GM19238 (cell line): ENCODE data around the gene SYNE3.

Experiments
- DNase-seq: peaks from one replicate; pipeline ENCODE4 v3.0.0; 2011; ENCODE audit warnings: low spot score; ENCODE audit not compliant: insufficient read length

The SYNE3 gene

DNA sequence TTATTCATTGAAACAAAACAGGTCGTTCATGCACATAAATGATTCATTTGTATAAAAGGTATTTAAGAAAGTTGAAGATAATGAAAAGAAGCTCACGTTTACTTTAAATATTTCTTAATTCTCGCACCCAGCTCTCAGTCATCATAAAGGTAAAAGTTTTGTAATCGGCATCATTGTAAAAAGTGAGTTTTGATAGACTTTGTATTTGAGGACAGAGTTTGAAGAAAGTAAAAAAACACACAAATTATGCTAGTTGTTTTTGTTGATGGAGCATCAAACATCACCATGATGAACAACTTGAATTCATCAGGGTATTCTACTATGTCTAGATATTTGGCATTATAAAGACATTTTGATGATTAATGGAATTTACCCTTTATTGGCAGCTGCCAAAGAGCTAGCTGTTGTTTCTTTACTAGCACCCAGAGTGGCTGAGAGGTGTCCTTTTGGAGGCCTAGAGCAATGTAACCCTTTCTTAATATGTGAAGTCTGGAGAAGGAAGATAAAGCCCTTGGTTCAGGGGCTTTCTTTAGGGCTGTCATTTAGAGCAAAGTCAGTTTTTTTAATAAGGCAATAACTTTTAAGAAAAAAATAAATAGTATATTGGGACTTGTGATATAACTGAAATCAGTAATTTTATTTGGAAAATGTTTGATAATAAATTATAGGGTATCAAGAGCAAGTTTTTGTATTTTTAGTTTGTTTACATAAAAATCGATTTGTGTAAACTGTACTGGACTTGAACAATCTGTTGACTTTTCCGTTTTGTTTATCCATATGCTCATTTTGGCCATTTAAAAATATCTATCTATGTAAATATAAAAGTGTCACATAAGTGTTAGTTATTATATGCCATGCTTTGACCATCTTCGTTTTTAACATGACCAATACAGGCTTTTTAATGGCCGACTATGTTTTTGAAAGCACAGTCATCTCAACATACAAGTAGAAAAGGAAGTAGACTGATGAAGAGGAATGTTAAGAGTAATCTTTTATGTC, 25.8 kb upstream of the SYNE3 start:
- DNase-seq = no peak

DNA sequence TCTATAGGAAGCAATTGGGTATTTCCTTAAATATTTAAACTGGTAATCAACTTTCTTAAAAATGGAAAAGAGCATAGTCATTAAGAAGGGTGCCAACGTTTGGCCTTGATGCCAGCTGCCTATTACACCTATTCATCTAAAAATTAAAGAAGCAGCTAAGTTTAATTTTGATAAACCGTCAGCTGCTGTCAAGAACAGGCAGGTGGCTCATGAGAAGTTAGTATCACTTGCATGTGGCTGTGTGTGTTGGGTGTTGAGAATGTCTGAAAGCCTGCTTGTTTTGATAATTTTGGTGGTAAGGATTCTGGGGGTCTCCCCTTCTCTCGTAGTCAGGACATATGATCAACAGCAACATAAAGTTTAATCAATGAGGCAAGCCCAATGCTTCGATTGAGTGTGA, 24.9 kb upstream of the SYNE3 start:
- no peak for DNase-seq

DNA sequence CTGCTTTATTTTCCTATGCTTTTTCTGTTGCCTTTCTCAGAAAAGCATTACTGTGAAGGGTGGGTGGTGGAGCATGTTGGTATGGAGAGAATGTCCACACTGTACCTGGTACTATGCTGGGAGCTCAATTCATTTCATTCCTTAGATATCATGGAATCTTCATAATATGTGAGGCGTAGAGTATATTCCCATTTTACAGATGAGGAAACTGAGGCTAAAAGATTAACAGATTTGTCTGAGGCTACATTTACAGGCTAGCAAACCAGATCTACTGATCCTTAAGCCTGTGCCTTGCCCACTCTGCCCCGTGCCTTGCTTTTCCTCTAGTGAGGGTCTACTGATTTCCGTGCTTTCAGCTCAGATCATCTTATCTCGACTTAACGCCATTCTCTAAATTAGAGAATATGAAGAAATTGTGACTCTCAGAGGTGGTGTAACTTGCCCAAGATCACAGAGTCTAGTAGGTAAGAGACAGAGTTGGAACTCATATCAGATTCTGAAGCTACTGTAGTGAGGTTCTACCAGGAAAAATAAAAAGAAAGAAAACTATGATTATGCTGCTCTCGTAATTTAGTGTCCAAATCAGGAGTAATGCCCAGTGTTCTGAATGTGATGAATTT, 23.9 kb upstream of the SYNE3 start:
- DNase-seq = no peak

GRCh38 chr14:95538801-95539509, 22.5 kb upstream of the SYNE3 start:
- no peak for DNase-seq

DNA sequence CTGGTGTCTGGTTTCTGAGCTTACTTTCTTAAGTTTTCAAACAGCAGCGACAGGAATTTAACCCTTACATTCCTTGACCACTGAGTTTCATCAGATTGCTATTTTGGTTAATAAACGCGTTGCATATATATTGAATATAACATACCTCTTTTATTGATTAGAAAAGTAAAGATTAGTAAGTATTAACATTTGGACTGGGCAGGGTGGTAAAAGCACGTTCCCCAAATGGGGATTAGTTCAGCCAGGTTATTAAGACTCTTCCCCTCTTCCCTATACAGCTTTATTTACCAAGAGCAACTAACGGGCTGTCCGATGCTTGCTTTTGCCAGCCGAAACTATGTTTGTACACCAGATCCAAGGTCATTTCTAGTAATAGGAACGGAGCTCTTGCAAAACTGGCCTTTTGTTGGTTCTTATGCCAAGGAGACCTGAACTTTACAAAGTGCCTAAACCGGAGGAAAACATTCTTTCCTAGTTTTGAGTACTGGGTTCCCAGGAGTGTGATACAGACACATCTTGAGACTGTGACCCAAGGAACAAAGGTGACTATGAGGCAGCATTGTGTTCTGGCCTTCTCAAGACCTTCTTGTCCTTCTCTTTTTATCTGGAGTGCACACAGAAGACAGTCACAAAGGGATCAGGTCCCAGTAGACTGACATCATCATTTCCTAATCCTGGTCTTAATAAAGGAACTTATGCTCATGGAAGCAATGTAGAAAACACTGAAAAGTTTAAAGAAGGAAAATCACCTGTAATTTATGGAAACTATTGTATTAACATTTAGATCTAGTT, 21.0 kb upstream of the SYNE3 start:
- DNase-seq = no peak

DNA sequence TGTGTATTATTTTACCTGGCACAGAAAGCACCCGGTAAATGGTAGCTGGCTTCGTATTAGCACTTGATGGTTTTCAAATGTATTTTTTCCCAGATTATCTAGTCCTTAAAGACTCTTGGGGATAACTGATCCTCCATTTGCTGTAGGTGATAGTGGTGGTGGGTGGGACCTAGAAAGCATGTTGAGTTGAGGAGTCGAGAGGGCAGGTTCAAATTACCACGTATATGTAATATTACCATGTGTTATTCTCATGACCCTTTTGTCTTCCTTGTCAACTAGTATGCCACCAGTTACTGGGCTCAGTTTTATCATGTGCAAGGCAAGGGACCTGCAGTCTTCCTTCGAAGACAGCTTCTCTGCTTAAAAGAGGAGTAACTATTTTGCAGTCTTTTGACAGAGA, 20.2 kb upstream of the SYNE3 start:
- no peak for DNase-seq

- no peak for DNase-seq
Observed at GRCh38 chr14:95536036-95536593, 19.7 kb upstream of the SYNE3 start.

DNA sequence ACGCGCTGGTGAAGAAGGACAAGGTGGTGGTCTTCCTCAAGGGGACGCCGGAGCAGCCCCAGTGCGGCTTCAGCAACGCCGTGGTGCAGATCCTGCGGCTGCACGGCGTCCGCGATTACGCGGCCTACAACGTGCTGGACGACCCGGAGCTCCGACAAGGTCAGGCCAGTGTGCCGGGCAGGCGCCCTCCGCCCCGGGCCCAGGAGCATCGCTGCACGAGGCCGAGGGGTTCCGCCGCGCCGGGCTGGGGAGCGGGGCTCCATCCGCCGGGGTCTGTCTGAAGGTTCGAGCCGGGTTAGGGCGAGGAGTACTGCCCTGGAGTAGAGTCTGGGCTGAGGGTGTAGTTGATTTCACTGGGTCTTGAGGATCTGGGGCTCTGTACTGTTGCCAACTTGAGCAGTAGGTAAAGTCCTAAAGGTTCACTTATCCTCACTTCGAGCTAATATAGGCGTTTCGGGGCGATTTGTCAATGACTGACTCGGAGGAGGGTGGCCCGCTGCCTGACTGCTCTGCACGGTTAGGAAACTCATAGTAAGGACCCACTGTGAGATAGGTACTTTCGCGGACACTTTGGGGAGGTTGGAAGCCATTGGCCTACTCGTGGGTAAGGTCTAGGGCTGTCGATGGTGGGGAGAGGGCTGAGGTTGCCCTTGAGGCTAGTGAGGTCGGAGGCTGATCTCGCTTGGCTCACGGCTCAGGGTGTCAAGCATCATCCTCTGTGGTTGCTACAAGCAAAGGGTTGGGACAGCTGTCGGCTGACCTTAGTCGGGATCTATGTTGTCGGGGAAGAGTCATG, 19.0 kb upstream of the SYNE3 start:
- no peak for DNase-seq

DNA sequence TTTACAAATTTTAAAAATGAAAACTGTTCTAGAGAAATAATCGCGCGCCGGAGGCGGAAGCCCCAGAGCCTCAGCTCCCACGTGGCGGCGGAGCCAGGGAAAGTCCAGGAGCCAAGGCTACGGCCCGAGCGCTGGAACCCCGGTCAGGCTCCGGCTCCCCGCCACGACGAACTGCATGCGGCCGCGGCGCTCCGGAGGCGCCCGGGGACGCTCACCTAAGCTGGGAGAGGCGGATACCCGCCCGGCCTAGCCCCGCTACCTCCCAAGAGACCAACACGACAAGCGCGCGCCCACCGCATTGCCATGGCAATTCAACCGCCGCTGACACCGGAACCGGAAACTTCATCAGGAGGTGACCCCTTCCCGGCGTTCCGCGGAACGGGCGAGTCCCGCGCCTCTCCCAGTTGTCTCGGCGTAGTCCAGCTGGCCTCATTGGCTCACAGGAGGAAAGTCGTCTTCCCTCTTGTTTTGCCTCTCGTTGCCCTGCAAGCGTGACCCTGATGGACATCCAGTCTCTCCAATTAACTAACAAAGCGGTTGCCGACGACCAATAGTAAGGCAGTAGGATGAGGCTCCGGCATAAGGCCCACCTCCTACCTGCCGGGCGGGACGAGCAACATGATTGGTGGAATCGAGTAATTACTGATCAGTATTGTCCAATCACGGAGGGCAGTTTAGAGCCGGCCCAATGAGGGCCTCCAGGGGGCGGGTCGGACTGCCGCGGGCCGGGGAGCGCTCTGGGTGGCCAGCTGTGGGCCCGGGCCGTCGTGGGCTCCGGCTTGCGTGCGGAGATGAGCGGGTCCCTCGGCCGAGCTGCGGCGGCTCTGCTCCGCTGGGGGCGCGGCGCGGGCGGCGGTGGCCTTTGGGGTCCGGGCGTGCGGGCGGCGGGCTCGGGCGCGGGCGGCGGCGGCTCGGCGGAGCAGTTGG, 18.1 kb upstream of the SYNE3 start, which contains the start of gene GLRX5:
GLRX5 (plus strand) TSS at position 752 of the 927 bp plus-strand sequence; CDS start at position 792, 40 bp downstream.
- DNase-seq = peak; percentile 96

- no peak for DNase-seq
Observed at GRCh38 chr14:95533822-95534221, 17.4 kb upstream of the SYNE3 start.

GRCh38 chr14:95533391-95533821, 17.0 kb upstream of the SYNE3 start:
- DNase-seq = no peak

DNA sequence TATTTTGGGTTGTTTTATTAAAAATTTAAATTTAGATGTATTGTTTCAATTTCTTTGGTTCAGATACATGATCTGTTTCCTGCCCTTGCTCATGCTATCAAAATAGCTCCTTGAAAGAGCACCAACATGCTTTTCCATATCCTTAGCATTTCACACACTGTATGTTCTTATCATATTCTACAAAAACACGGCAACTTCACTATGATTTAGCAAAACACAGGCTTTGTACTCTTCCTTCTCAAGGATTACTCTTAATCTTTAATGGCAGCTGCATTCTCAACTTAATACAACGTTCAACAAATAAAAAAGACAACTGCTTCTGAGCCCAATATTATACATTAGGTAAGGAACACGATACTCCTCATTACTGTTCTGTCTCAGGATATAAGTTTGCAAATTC, 15.5 kb upstream of the SYNE3 start:
- no peak for DNase-seq

DNA sequence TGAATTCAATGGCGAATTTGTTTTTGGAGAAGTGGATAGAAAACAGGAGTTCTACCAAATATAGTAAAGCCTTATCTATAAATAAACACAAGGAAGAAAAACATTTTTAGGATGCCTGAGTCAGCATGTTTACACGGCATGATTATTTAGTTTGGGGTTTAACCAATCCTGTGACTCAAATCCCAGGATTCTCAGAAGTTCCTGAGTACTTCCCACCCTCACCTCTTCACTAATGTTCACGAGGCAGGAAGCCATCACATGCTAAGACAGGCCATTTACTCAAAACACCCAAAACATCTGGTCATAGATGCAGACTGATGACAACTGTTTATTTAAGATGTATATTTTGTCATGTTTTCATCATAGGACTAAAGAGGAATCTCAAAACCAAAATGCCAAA, 15.0 kb upstream of the SYNE3 start:
- no peak for DNase-seq

DNA sequence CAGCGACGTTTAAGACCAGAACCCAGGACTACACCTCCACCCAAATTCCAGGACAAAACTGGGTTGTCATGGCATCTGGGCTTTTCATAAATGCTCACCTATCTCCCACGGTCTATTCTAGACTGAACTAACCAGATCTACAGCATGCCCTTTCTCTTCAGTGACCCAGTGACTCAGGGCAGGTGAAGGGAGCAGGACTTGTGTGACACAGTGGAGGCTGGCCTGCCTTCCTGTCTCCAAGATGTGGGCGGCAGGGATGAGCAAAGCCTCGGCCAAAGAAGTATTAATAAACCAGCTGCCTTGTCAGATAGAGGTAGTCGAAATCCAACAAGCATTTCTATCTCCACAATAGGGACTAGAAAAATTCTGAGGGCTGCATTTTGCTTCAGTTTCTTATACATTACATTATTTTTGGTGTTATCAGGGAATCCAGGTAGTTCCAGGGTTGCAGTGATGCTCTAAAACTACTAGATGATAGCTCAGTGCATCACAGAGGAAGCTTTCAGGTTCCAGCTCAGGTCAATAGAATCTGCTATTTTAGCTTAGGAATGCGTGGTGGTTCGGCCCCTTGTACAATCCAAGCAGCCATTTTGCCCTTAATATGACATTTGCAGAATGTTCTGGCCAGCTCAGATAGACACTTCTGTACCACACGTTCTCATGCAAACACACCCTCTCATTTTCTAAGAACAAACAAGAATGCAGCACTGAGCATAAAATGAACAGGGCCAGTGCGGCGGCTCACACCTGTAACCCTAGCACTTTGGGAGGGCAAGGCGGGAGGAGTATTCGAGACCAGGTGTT, 14.2 kb upstream of the SYNE3 start:
- no peak for DNase-seq

DNA sequence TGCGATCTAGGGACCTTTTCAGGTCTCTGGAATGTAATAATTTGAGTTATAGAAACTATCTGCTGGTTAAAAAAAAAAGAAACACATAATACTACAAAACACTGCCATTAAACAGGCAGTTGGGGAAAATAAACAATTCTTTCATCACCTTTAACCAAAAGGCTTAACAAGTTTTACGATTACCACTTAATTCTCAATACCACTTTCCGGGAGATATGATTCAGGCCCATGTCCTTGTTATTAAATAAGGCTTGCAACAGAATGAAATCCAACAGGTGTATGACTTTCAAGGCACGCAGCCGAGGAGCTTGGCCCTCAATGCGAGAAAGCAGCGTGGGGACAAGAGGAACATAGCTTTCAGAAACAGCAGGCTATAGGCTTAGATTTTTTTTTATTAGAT, 12.8 kb upstream of the SYNE3 start:
- DNase-seq = no peak

DNA sequence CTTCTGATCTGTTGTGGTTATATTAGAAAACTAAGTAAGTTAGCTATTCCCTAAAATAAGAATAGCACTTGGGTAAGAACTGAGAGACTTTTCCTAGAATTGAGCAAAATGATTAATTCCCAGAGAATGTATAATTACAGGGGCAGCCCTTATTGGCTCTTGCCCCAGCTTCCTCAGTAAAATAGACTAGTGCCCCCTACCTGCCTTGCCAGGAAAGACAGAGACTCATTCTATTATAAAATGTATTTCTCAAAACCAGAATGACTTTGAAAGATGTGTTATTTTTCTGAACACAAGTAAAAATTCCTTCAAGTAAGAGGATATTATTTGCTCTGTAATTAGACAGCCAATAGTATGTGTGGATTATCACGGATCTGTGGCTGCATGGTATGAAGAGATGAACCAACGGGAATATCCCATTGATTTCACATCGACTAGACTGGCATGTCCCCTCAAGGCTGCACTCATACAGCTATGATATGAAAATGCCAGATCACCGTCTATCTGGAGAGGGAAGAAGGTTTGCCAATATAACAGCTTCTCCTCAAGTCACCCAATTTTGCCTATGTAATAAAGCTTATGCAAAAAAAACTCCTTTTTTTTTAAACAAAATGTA, 11.0 kb upstream of the SYNE3 start:
- no peak for DNase-seq

- no peak for DNase-seq
Observed at GRCh38 chr14:95526483-95527386, 10.3 kb upstream of the SYNE3 start.
